Smooth muscle cell (in vitro differentiated cells): ENCODE measurements around the gene RXFP1. TPM values are rescaled to one million over a fixed set of nuclear protein-coding genes. Genes with fewer than 3 reads are reported as not detected.

Source experiments
- DNase-seq: peaks from one replicate; lab custom pipeline; 2025; ENCODE audit not compliant: unreplicated experiment; lab: John Stamatoyannopoulos, UW
- H2AFZ ChIP-seq: fragments of 200-600 bp; sonication (generic); 2 replicates; pipeline ENCODE4 v1.6.0; 2016; ENCODE audit warnings: antibody characterized with exemption, low read depth, mild to moderate bottlenecking
- H3F3A ChIP-seq: fragments of 200-600 bp; sonication (generic); 2 replicates; pipeline ENCODE4 v1.6.0; 2017; ENCODE audit warnings: antibody characterized with exemption, low read depth
- H3K27ac ChIP-seq: fragments of 200-600 bp; sonication (generic); 2 replicates; pipeline ENCODE4 v1.5.1; 2016; ENCODE audit warnings: low read depth, mild to moderate bottlenecking
- H3K27me3 ChIP-seq: fragments of 200-600 bp; sonication (generic); 2 replicates; pipeline ENCODE4 v1.6.1; 2016; ENCODE audit warnings: low read depth, mild to moderate bottlenecking
- H3K36me3 ChIP-seq: fragments of 200-600 bp; sonication (generic); 2 replicates; pipeline ENCODE4 v1.5.1; 2016; ENCODE audit warnings: low read depth
- H3K4me1 ChIP-seq: fragments of 200-600 bp; sonication (generic); 2 replicates; pipeline ENCODE4 v1.5.1; 2016; ENCODE audit warnings: low read depth
- H3K4me2 ChIP-seq: fragments of 200-600 bp; sonication (generic); 2 replicates; pipeline ENCODE4 v1.6.0; 2016; ENCODE audit warnings: mild to moderate bottlenecking
- H3K4me3 ChIP-seq: fragments of 200-600 bp; sonication (generic); 2 replicates; pipeline ENCODE4 v1.5.1; 2016; ENCODE audit warnings: mild to moderate bottlenecking
- H3K79me2 ChIP-seq: fragments of 200-600 bp; sonication (generic); 2 replicates; pipeline ENCODE4 v1.6.0; 2016; ENCODE audit warnings: low read depth, mild to moderate bottlenecking
- H3K9ac ChIP-seq: fragments of 200-600 bp; sonication (generic); 2 replicates; pipeline ENCODE4 v1.6.0; 2016; ENCODE audit warnings: low read depth
- H3K9me3 ChIP-seq: fragments of 200-600 bp; sonication (generic); replicated peaks from 2 replicates; pipeline ENCODE4 v1.5.1; 2016; ENCODE audit warnings: low read depth
- H4K20me1 ChIP-seq: fragments of 200-600 bp; sonication (generic); 2 replicates; pipeline ENCODE4 v1.6.0; 2016; ENCODE audit warnings: low read depth
- CTCF ChIP-seq: fragments of 200-600 bp; sonication (generic); IDR thresholded peaks from 2 replicates; pipeline ENCODE4 v1.5.1; 2017; ENCODE audit warnings: borderline replicate concordance, mild to moderate bottlenecking, antibody characterized with exemption; ENCODE audit not compliant: insufficient read depth, poor library complexity, severe bottlenecking
- WGBS: methylation state at CpG from one replicate; pipeline ENCODE4 v1.1.7; 2016; ENCODE audit warnings: low lambda C conversion rate; 5-methylcytosine and 5-hydroxymethylcytosine counted together
- polyA plus RNA-seq: library from polyadenylated mRNA; unstranded; fragments of >200 nt; fragmentation: Nextera tagmentation; extraction: Ambion mirVana; gene quantifications from 2 replicates; pipeline ENCODE4 v1.2.1, GENCODE V29; 2016
- total RNA-seq: library from RNA; depleted of rRNA; stranded (reverse); fragments of >200 nt; gene quantifications from 2 replicates; pipeline ENCODE4 v1.2.3, GENCODE V29; 2014

RXFP1 gene
- total and polyA plus RNA-seq, 2 experiments from 2014 or later: not detected

GRCh38 chr4:158669310-158669709 is 147.6 kb downstream of the RXFP1 start:
- no peaks in the 10 kb centered on the region for H4K20me1 ChIP-seq
- H3K9me3 ChIP-seq: no peaks in the 10 kb centered on the region
- peaks cover 34% of the 10 kb centered on the region for H3K79me2 ChIP-seq
- no peak overlapping the region for H3K9ac ChIP-seq
- no peak overlapping the region for H3K4me2 ChIP-seq
- H3K27ac ChIP-seq: no peak overlapping the region
- no peaks in the 10 kb centered on the region for H3F3A ChIP-seq
- WGBS: 97% methylated on average over 7 of the region's 7 CpGs
- no peaks in the 10 kb centered on the region for H3K27me3 ChIP-seq
- no peak overlapping the region for H3K4me3 ChIP-seq
- H3K4me1 ChIP-seq: peaks cover 5% of the 10 kb centered on the region
- no peak overlapping the region for H2AFZ ChIP-seq
- no peaks in the 10 kb centered on the region for H3K36me3 ChIP-seq
- no peak for DNase-seq
- no peak for TF ChIP-seq CTCF

GRCh38 chr4:158670975-158671664 is 149.4 kb downstream of the RXFP1 start:
- Histone ChIP-seq H2AFZ (peak overlapping the region; percentile 91), H3K27me3 (no peaks in the 10 kb centered on the region), H3F3A (no peaks in the 10 kb centered on the region), H3K36me3 (no peaks in the 10 kb centered on the region), H3K4me3 (peak overlapping the region; percentile 83), H4K20me1 (no peaks in the 10 kb centered on the region), H3K9ac (peak overlapping the region; percentile 82), H3K27ac (peak overlapping the region; percentile 76), H3K4me2 (peak overlapping the region; percentile 95), H3K79me2 (peaks cover 34% of the 10 kb centered on the region), H3K4me1 (peaks cover 5% of the 10 kb centered on the region), H3K9me3 (no peaks in the 10 kb centered on the region)
- under 1% methylated on average over 33 of the region's 35 CpGs for WGBS
- no peak for TF ChIP-seq CTCF
- peak; percentile 67 for DNase-seq

- H3K79me2 ChIP-seq: peaks cover 34% of the 10 kb centered on the region
- H3K27ac ChIP-seq: peak within 1 kb of the TSS; percentile 76
- peaks cover 5% of the 10 kb centered on the region for H3K4me1 ChIP-seq
- DNase-seq: no peak
- no peak for TF ChIP-seq CTCF
- 0% methylated on average over 20 of the region's 20 CpGs for WGBS
- H3K9ac ChIP-seq: peak within 1 kb of the TSS; percentile 82
- H3K27me3 ChIP-seq: no peaks in the 10 kb centered on the region
- no peaks in the 10 kb centered on the region for H3F3A ChIP-seq
- H3K4me3 ChIP-seq: peak within 1 kb of the TSS; percentile 83
- H2AFZ ChIP-seq: peak within 1 kb of the TSS; percentile 91
- H3K9me3 ChIP-seq: no peaks in the 10 kb centered on the region
- peak within 1 kb of the TSS; percentile 95 for H3K4me2 ChIP-seq
- H4K20me1 ChIP-seq: no peaks in the 10 kb centered on the region
- no peaks in the 10 kb centered on the region for H3K36me3 ChIP-seq
These were observed 149.9 kb downstream of the RXFP1 start, which contains the start of gene C4orf46 for GRCh38 chr4:158671665-158671914. TSS of gene C4orf46 (minus strand) at chr4:158671887. CDS start at chr4:158671801, 86 bp downstream.
